GM18858 (cell line): ENCODE measurements around the gene FRRS1.

Experiments
- ATAC-seq: cut with Tn5 transposase; IDR thresholded peaks from one replicate; pipeline ENCODE4 v1.9.1; 2021; ENCODE audit not compliant: unreplicated experiment

The FRRS1 gene

DNA sequence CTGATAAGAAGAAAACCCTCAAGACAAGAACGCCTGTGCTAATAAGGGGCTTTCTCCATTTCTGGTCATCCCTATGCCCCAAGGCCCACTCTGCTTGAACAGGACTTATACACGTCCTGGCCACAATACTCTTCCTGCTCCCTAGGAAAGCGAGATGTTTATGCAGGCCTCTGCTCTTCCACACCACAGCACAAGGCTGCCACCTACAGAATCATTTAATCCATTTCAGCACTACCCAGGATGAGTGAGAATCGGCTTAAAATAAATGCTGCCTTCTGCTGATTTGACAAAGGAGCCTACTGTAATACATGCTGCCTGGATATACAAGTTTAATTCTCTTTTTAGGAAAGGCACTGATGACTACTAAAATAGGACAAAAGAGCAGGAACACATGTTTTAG is 29.4 kb downstream of the FRRS1 start:
- no peak for ATAC-seq

DNA sequence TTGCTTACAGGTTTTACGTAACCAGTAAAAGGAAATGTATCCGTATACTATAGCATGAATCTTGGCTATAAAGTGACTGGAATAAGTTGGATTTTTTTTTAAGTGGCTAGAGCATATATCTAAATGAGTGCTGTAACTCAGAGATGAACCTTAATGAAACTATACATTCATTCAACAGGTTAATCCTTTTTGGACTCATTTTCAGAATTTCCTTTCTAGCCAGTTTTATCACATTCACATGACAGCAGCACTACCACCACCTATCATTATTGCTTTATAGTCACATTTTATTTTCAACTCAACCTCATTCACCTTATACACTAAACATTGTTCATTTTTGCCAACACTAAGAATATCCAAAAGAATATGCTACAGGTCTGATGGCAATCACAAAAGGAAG is 30.6 kb downstream of the FRRS1 start:
- ATAC-seq, result no peak

DNA sequence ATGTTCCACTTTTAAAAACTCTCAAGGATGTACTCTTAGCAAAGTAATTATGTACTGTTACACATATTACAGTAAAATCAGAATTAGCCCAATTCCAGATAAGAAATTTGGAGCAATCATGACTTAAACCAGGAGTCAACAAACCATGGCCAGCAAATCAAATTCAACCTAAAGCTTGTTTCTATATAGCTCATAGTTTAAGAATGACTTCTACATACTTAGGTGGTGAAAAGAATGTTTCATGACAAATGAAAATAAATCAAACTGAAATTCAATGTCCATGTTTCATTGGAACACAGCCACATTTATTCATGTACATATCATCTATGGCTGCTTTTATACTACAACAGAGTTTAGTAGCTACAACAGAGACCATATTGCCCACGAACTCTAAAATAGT is 35.1 kb downstream of the FRRS1 start:
- ATAC-seq, result no peak

DNA sequence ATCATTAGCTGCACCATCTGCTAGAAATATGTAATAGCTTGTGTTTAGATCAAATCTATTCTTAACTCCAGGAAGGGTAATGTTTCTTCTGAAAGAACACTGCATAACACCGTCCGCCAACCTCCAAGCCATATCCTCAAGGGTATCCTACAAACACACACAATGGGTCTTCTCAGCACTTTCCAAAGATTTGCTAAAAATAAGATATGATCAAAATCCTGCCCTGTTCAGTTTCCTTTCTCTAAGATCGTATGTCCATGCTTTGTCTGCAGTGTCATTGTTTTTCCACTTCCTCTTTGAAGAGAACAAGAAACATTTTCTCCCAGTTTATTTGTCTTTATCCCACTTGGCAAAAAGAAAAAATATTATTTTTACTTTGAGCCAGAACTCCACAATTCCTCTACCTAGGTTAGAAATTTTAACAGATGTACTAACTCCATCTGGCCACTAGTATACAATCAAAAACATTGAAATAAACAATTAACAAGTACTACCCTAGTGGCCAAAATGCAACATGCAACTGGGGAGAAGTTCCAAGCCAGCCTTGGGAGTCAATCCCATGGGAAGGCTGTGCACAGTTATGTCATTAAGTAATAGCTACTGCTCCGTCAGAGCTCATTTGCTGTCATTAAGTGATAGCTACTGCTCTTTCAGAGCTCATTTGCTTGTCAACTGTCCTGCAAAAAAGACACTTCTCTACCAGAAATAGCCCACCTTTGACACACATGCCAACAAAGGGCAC is 37.8 kb downstream of the FRRS1 start:
- no peak for ATAC-seq

DNA sequence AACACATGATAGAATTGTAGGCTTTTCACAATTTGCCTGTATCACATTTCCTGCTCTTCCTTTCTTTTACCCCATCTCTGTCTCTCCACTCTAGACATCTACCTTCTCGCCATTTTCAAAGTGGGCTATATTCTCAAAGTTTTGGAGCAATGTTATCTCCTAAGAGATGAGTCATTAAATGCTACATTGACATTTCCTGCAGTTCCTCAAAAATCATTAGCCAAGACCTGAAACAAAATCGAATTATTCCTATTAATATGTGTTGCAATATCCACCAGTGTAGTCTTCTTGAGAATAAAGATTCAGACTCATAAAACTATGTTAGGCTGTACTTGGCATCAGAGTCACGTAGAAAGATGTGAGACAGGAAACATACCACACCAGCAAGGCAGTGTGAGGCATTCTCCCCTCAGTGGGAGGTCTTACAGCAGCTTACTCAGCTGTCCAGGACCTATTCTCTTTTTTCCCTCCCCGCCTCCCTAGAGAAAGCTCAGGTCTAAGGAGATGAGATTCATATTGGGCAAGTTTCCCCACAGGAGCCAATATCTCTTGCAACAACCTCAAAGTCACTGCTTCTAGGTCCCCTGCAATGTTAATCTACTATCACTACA is 38.8 kb downstream of the FRRS1 start:
- no peak for ATAC-seq

DNA sequence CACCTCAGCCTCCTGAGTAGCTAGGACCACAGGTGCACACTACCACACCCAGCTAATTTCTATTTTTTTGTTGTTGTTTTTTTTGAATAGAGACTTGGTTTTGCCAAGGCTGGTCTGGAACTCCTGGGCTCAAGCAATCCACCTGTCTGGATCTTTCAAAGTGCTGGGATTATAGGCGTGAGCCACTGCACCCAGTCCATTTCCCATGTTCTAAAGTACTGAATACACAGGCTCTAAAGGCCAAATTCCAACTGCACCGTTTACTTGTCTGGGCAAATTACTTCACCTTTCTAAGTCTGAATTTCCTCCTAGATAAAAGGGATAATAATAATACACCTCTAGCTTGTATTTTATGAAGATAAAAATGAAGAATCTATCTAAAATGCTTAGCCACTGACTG is 39.6 kb downstream of the FRRS1 start:
- ATAC-seq, result no peak

DNA sequence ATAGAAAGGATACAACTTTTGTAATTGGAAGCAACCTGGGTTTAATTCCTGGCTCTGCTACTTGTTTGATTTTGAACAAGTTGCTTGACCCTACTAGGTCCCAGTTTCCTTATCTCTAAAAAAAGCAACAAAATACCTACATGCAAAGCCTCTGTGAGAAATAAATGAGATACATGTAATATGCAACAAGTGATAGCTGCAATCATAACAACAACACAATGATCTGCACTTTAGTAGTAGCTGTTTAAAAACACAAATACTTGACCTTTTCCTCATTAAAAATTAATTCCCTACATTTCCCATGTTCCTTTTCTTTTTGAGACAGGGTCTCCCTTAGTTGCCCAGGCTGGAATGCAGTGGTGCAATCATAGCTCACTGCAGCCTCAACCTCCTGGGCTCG is 40.0 kb downstream of the FRRS1 start:
- ATAC-seq, result no peak

DNA sequence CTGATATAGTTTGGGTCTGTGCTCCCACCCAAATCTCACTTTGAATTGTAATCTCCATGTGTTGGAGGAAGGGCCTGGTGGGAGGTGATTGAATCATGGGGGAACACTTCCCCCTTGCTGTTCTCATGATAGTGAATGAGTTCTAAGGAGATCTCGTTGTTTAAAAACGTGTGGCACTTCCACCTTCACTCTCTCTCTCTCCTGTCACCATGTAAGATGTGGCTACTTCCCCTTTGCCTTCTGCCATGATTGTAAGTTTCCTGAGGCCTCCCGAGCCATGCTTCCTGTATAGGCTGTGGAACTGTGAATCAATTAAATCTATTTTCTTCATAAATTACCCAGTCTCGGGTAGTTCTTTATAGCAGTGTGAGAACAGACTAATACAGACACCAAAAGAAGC is 40.4 kb downstream of the FRRS1 start:
- no peak for ATAC-seq

DNA sequence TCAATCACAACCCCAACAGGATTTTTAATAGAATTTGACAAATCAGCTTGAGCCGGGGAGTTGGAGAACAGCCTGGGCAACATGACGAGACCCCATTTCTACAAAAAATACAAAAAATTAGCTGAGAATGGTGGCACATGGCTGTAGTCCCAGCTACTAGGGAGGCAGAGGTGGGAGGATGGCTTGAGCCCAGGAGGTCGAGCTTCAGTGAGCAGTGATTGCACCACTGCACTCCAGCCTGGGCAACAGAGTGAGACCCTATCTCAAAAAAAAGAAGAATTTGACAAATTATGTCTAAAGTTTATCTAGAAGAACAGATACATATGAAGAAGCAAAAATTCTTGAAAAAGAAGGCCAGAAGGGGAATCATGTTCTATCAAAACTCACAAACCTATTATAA is 43.2 kb downstream of the FRRS1 start:
- ATAC-seq, result no peak

DNA sequence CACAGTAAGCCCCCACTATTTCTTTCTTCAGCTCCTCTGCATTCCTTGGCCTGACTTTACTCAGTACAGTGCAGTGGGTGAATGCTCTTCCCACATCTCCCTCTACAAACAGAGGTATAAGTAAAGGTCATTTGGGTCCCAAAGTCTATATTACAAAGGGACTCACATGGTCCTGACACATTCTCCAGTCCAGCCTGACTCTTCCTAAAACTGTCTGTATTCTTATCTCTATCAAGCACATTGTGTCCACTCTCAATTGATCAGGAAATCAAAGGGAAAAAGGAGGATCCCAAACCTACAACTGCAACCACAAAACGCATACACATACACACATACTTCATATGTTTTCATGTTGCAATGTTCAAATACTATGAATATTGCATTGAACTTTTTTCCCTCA is 49.4 kb downstream of the FRRS1 start:
- ATAC-seq, result no peak

DNA sequence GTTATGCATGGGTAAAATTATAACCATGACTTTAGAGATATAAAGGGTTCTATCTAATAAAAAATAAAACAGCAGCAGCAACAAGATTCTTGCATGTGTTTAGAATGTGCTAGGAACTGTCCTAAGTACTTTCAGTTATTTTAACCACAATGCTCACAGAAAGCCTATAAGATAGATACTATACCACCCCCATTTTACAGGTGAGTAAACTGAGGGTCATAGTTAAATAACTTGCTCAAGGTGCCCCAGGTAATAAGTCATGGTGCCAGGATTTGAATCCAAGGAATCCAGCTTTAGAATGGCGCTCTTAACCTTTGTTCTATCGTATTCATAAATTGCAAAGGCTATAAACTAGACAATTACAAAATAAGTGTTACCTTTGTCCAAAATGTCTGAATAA is 53.4 kb downstream of the FRRS1 start:
- ATAC-seq, result no peak

DNA sequence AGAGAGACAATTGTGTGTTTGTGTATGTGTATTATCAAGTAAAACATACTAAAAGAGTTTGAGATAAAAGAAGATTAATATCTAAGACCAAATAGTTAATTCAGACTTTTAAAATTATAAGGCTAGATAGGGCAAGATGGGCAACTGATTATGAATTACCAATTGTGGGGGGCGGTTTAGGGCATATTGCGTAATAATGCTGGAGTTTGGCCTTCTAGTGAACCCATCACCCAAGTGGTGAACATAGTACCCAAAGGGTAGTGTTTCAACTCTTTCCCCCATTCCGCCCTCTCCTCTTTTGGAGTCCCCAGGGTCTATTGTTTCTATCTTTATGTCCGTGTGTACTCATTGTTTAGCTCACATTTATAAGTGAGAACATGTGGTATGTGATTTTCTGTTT is 55.4 kb downstream of the FRRS1 start:
- no peak for ATAC-seq

DNA sequence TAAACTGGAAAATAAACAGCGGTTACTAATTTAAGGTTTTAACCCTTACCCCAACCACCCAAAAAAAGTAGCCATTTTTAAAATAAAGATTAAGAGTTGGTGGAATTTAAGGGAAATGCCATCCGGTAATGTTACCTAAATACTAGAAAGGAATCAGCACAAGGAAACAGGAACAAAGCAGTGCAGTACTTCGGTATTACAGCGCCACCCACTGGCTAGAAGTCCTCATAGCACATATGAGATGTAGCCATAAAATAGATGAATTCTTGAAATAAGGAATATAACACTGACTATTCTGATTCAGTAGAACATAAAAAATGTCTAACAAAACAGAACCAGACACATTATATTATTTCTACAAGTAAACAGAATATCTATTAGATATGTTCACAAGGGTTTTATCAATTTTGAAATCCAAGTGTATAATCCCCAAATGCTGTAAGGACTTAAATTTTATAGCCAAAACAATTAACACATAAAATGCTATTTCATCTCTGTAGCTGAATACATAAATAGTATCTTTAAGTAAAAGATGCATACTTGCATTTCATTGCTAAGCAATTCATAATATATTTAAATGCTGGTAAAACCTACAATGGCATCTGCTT is 58.8 kb downstream of the FRRS1 start:
- peak; percentile 82 for ATAC-seq

DNA sequence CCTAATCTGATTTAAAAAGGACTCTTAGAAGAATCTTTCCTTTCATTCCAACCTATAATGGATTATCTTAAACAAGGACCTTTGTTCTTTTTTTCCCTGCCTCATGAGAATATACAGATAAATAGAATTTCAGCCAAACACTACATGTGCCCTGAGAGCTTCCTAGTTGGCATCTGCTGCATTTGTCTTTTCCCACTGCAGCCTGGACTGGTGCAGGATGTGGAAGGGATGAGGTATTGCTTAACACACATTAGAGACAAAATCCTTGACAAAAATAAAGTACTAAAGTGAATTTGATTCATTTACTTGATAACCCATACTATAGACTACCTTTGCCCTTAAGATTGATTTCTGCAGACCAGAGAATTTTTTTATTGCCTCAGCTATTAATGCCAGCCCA is 61.0 kb downstream of the FRRS1 start:
- ATAC-seq, result no peak

DNA sequence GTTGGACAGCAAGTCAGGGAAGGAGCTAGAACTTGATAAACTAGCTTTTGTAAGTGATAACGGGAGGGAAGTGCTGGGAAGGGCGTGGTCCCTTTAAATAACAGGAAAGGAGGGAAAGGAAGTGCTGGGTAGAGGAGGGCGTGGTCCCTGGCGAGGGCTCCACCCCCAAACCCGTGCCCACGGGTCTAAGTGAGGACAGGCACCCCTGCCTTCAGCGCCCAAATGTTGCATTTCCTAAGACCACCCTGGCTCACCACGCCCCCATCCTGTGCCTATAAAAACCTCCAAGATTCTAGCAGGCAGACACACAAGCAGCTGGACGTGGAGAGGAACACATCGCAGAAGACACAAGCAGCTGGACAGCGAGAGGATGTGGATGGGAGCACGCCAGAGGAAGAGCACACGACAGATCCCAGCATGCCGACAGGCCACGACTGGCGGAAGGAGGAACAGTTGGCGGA is 62.0 kb downstream of the FRRS1 start:
- no peak for ATAC-seq

DNA sequence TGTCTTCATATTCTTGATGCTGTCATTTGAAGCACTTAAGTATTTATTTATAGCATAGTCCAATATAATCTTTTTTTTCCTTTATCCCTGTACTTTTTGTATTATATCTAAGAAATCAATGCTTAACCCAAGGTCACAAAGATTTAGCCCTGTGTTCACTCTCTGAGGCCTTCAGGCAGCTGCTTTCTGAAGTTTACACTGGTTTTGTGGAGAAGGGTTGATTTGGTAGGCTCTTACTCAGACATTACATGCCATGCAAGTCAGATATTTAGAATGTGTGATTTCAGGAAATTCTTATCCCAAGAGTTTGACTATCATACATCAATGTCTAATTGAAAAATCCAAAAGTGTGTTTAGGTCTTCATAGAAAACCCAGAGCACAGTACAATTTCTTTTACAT is 64.2 kb downstream of the FRRS1 start:
- ATAC-seq, result no peak

DNA sequence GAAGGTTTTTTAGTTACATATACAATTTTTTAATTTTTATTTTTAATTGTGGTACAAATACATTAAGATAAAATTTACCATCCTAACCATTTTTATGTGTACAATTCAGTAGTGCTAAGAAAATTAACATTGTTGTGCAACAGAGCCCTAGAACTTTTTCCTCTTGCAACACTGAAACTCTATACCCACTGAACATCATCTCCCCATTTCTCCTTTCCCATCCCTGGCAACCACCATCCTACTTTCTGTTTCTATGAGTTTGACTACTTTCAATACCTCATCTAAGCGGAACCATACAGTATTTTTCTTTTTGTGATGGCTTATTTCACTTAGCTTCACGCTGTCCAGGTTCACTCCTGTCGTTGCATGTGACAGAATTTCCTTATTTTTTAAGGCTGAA is 66.4 kb downstream of the FRRS1 start:
- ATAC-seq, result no peak

DNA sequence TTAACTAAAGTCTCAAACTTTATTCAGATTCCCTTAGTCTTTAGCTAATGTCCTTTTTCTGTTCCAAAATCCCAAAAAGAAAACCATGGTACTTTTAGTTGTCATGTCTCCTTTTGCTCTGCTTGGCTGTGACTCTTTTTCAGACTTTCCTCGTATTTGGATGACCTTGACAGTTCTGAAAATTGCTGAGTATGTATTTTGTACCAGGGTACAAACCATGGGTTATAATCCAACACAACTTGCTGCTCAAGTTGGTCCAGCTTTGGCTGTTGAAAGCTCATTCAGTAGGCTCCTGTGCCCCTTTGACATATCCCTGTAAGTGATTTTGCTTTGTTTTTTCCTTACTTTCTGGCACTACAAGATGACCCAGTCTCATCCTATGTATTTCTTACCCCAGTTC is 68.9 kb downstream of the FRRS1 start:
- no peak for ATAC-seq

DNA sequence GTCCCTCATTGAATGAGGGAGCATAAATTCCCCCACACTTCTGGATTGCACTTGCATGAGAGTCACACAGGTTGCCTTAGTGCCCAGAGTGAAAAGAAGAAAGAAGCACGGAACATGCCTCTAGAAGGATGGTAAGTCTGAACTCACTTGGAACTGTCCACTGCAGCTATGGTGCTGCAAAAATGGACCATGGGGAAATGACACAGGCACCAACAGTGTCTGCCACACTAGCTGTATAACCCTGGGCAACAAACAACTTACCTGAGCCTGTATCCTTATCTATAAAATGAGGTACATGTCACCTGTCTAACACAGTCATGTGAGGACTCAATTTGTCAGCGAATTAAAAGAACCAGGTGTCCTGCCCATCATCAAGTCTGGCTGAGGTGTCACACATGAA is 69.8 kb downstream of the FRRS1 start:
- ATAC-seq, result no peak

DNA sequence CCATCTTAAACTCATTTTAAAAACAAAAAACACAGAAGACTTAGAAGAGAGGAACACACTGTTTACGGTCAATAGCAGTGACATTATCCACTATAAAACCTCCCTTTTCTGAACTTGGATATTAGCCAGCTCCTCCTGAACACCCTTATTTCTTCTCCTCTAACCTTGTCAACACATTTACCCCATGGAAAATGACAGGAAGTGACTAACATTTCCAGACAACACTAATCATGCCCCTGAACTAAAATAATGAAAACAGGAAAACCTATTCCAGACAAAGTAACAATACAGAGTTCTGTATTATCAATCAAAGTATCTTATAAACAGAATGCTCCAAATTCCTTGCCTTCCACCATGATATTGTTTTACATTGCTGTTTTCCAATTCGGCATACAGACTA is 75.3 kb downstream of the FRRS1 start:
- no peak for ATAC-seq

DNA sequence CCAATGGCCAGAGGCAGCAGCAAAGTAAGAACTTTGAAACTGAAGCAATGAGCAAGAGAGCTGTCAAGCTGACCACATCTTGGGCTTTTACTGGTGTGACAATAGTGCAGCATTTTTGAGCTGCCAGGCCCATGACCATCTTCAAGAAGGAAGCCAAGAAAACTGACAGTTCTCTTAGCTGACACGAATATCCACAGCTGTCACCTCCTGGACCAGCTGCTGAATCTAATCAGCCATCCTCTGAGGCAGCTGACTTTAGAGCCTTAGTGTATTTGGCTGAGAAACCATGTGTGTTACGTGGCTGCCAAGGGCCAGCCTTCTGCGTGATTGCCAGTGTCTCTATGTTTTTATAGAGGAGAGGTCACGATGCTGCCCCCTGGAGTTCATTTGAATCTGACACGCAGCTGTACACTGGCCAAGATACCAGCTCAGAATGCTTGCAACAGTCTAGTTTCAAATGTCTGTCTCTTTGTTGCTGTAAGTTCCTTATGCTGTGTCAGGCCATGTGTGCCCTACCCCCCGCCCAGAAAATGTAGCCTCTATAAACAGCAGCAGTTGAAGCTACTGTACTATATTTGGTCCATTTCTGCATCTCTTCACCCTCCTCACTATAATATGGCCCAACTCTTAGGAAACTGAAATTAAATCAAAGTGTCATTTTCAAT is 80.8 kb downstream of the FRRS1 start:
- ATAC-seq, result peak; percentile 91

DNA sequence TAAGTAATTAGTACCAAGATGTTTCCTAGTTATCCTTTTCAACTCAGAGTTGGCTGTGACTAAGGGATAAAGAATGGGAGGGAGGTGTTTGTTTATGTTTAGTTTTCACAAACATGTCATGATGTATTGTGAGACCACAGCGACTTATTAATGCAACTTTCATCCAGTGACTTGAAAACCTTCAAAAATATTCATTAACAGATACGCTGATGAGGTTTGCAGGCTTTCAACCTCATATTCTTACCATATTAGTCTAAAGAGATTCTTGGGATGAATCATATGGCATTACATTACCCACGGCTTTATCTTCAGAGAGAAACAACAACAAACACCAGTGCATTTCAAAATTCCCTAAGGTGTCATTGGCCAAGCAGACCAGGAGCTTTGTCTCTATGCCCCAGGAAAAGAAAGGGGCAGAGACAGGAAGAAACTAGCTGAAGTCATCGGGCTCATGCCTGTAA is 84.1 kb downstream of the FRRS1 start:
- no peak for ATAC-seq
